GM19372 (cell line): ENCODE results near the gene IGLON5.

Source experiments
- ATAC-seq: cut with Tn5 transposase; IDR thresholded peaks from one replicate; pipeline ENCODE4 v1.9.1; 2021; ENCODE audit warnings: mild to moderate bottlenecking, low read depth, moderate library complexity; ENCODE audit not compliant: unreplicated experiment

IGLON5 gene

GRCh38 chr19:51311351-51312257 is at the start of gene IGLON5:
Gene IGLON5, plus strand, starts transcription at chr19:51311644. Its CDS starts 204 bp downstream, at chr19:51311848.
- no peak for ATAC-seq

- no peak for ATAC-seq
These were observed 47.6 kb upstream of the IGLON5 start for GRCh38 chr19:51263808-51264207.

GRCh38 chr19:51271067-51271466 is 40.4 kb upstream of the IGLON5 start:
- no peak for ATAC-seq

DNA sequence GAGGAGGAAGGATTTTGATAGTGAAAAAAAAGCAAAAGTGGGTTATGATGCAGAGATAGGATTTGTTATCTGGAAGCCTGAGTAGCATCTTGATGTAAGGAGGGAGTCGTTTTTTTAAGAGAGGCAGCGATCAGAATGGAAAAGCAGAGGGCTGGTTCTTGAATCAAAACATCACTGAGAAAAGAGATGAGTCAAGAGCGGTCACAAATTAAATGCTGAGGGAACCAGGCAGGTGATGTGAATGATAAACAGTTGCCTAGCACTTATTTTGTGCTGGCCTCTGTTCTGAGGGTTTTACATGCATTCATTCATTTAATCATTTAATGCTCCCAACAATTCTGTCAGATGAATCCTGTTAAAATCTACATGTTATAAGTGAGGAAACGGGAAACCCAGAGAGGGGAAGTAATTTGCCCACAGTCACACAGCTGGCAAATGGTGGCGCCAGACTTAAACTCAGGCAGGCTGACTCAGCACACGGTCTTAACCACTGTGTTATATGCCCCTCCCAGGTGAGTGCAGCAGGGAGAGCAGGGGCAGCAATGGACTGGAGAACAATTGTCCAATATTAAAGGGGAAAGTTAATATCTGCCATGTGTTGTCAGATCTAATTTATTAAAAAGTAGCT is 39.1 kb upstream of the IGLON5 start:
- no peak for ATAC-seq

GRCh38 chr19:51274049-51274770 is 37.2 kb upstream of the IGLON5 start:
- ATAC-seq: no peak

- ATAC-seq: no peak
These were observed 34.3 kb upstream of the IGLON5 start for GRCh38 chr19:51277112-51277511.

GRCh38 chr19:51282335-51282734 is 29.1 kb upstream of the IGLON5 start:
- no peak for ATAC-seq

- no peak for ATAC-seq
These were observed 25.8 kb upstream of the IGLON5 start for GRCh38 chr19:51285682-51286081.

- no peak for ATAC-seq
These were observed 21.8 kb upstream of the IGLON5 start for GRCh38 chr19:51289635-51290034.

DNA sequence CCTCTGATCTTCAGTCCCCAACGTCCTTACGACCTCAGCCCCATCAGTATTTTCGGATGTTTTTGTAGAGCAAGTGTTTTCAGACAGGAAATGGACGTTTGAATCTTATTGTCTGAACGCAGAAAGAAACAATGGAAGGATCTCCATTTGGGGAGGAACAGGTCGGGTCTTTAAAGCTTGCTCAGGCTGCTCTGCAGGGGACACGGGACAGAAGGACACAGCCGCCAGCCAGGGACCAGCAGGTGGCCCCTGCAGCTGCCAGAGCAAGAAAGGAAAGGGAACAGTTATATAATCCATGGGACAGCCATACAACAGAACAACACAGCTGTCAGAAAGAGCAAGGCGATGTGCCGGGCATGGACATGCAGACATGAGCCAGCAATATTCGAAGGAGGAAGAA is 18.5 kb upstream of the IGLON5 start:
- no peak for ATAC-seq

- no peak for ATAC-seq
These were observed 17.8 kb upstream of the IGLON5 start for GRCh38 chr19:51293571-51294210.

GRCh38 chr19:51294211-51294976 is 17.1 kb upstream of the IGLON5 start:
- ATAC-seq: no peak

- no peak for ATAC-seq
These were observed 16.5 kb upstream of the IGLON5 start for GRCh38 chr19:51294977-51295375.

DNA sequence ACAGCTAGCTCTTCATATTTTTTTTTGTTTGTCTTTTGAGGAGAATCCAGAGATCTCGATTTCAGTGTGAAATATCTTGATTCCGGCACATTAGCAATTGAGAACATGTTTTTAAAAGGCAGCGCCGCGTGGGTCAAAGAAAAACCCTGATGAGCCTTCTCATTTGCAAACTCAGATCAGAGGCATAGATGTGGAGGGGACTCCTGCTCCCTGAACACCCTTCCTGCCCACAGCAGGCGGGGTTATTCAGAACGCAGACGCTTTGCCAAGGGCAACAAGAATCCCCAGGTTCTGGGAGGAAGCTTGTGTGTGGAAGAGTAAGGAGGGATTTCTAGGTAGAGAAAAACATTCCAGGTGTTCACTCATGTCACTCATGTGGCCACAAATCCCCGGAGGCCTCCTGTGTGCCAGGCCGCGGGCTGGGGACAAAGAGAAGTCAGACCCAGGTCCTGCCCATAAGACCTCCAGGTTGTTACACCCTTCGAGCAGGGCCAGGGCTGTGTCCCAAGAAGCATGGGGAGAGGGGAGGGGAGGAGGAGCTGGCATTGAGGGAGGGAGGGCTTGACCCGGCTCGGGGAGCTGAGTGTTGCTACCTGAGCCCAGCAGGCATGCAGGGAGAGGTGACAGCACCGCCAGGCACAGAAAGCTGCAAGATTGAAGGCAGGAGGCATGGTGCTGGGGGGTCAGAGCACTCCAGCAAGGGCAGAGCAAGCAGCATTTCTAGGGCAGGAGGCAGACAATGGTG is 15.9 kb upstream of the IGLON5 start:
- ATAC-seq: no peak

GRCh38 chr19:51296336-51297093 is 14.9 kb upstream of the IGLON5 start:
- ATAC-seq: no peak

DNA sequence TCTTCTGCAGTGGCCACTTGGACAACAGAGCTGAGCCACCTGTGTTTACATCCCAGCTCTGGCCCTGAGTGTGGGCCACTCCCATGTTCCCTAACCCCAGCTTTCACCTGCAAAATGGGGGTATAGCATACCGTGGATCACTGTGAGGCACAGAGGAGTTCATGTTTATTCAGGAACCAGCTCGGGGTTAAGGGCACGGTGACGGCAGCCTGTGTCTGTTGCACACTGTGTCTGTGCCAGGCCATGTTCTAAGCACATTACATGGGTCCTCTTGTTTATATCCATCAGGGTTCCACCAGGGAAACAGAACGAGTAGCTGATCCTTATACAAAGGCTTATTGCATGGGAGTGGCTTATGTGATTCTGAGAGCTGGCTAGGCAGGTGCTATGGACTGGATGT is 14.0 kb upstream of the IGLON5 start:
- ATAC-seq: no peak

DNA sequence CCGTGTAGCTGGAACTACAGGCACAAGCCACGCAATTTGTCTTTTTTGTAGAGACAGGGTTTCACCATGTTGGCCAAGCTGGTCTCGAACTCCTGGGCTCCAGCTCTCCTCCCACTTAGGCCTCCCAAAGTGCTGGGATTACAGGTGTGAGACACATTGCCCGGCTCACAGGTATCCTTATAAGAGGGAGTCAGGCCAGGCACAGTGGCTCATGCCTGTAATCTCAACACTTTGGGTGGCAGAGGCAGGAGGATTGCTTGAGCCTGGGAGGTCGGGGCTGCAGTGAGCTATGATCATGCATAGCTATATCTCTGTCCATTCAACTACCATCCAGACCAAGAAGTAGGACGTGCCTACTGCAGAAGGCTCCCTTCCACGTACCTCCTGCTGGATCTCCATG is 10.2 kb upstream of the IGLON5 start:
- no peak for ATAC-seq

DNA sequence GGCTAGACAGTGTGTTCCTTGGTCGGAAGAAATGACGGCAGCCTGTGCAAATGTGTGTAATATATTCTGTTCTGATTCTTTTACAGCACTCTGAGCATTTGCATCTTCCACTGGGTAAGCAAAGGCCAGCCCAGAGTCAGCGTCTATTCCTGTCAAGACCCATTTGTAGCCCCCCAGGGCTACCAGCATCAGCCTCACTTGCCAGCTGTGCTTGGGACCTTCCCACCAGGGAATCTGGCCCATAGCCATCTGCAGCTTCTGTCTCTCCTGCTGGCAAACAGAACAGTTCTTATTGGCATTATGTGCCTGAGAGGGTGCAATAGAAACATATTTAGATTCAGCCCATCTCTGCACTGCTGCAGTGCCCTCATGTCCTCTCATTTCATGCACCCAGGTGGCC is 6.0 kb upstream of the IGLON5 start:
- ATAC-seq: no peak

GRCh38 chr19:51316688-51317087 is 5.2 kb downstream of the IGLON5 start:
- no peak for ATAC-seq
